IMR-90 (cell line): Measurements from ENCODE around the gene MSL3. TPM values are rescaled to one million over a fixed set of nuclear protein-coding genes. Genes with fewer than 3 reads are reported as not detected.

ENCODE experiments used
- ATAC-seq: fragments of 200-7000 bp; cut with Tn5 transposase; 2 replicates; pipeline ENCODE4 v1.9.1; 2020; ENCODE audit warnings: low read depth, mild to moderate bottlenecking, moderate library complexity
- BruUV-seq: library from RNA; stranded (reverse); fragments of 400-500 nt; replicated peaks from 2 replicates; lab custom pipeline; 2021; lab: Mats Ljungman, UMichigan
- CTCF ChIA-PET: fragments of 300-600 bp; formaldehyde crosslinking; extraction: SDS; loops from one replicate; lab custom pipeline; 2021; ENCODE audit warnings: antibody characterized with exemption; lab: Yijun Ruan, JAX
- POLR2A ChIA-PET: fragments of 300-600 bp; sonication (Branson Sonifier 250); formaldehyde crosslinking; loops from one replicate; lab custom pipeline; 2022; ENCODE audit warnings: antibody characterized with exemption; ENCODE audit not compliant: unreplicated experiment; lab: Charles Lee
- DNase-seq: peaks from one replicate; pipeline ENCODE4 v3.0.0; 2013
- H2AFZ ChIP-seq: replicated peaks from 2 replicates; pipeline ENCODE3; 2013; ENCODE audit warnings: low read length, mild to moderate bottlenecking; ENCODE audit not compliant: poor library complexity
- H2AK5ac ChIP-seq: 2 replicates; pipeline ENCODE4 v1.6.1; 2013; ENCODE audit warnings: low read depth, low read length, inconsistent platforms
- H2AK9ac ChIP-seq: replicated peaks from 2 replicates; pipeline ENCODE3; 2013; ENCODE audit warnings: mild to moderate bottlenecking, low read depth, low read length, moderate library complexity; ENCODE audit not compliant: poor library complexity
- H2BK120ac ChIP-seq: 2 replicates; pipeline ENCODE4 v1.6.1; 2013; ENCODE audit warnings: low read depth, low read length, inconsistent platforms
- H2BK15ac ChIP-seq: 3 replicates; pipeline ENCODE4 v1.6.1; 2013; ENCODE audit warnings: low read depth, low read length, inconsistent platforms
- H2BK20ac ChIP-seq: 2 replicates; pipeline ENCODE4 v1.6.1; 2013; ENCODE audit warnings: low read depth, mild to moderate bottlenecking, inconsistent platforms, low read length, moderate library complexity
- H2BK5ac ChIP-seq: 2 replicates; pipeline ENCODE4 v1.6.1; 2013; ENCODE audit warnings: mild to moderate bottlenecking, low read depth, low read length, inconsistent platforms; ENCODE audit not compliant: poor library complexity, severe bottlenecking
- H3K14ac ChIP-seq: replicated peaks from 2 replicates; pipeline ENCODE4 v1.6.1; 2013; ENCODE audit warnings: low read depth, low read length, inconsistent platforms
- H3K18ac ChIP-seq: 2 replicates; pipeline ENCODE4 v1.6.1; 2013; ENCODE audit warnings: low read depth, low read length, control low read depth
- H3K23ac ChIP-seq: 2 replicates; pipeline ENCODE4 v1.6.1; 2013; ENCODE audit warnings: low read depth, low read length, inconsistent platforms
- H3K27ac ChIP-seq: 2 replicates; pipeline ENCODE4 v1.5.1; 2013; ENCODE audit warnings: mild to moderate bottlenecking, control low read depth, low read length; ENCODE audit not compliant: insufficient read depth
- H3K27me3 ChIP-seq: 2 replicates; pipeline ENCODE4 v1.6.1; 2013; ENCODE audit warnings: low read length; ENCODE audit not compliant: control insufficient read depth, insufficient read depth
- H3K36me3 ChIP-seq: 2 replicates; pipeline ENCODE4 v1.6.1; 2013; ENCODE audit warnings: low read length, mixed read lengths; ENCODE audit not compliant: control insufficient read depth, insufficient read depth
- H3K4ac ChIP-seq: 2 replicates; pipeline ENCODE4 v1.6.1; 2013; ENCODE audit warnings: low read depth, low read length, inconsistent platforms
- H3K4me1 ChIP-seq: 2 replicates; pipeline ENCODE4 v1.6.1; 2013; ENCODE audit warnings: low read length, mixed read lengths; ENCODE audit not compliant: control insufficient read depth, insufficient read depth
- H3K4me2 ChIP-seq: 2 replicates; pipeline ENCODE4 v1.6.1; 2013; ENCODE audit warnings: low read depth, mild to moderate bottlenecking, control low read depth, low read length, moderate library complexity
- H3K4me3 ChIP-seq: 2 replicates; pipeline ENCODE4 v1.5.1; 2013; ENCODE audit warnings: low read depth, mild to moderate bottlenecking, control low read depth, low read length, moderate library complexity; ENCODE audit not compliant: insufficient read depth
- H3K56ac ChIP-seq: 2 replicates; pipeline ENCODE4 v1.6.1; 2013; ENCODE audit warnings: low read length, inconsistent platforms; ENCODE audit not compliant: insufficient read depth; ENCODE audit errors: extremely low read depth
- H3K79me1 ChIP-seq, 2 experiments: 2 replicates each; pipeline ENCODE4 v1.6.1; 2013; ENCODE audit warnings: low read length in 2 of 2, inconsistent platforms in 1 of 2, low read depth in 1 of 2
- H3K9ac ChIP-seq: 2 replicates; pipeline ENCODE4 v1.6.1; 2013; ENCODE audit warnings: low read depth, low read length, control low read depth
- H3K9me1 ChIP-seq: 2 replicates; pipeline ENCODE4 v1.6.1; 2013; ENCODE audit warnings: low read length, inconsistent platforms; ENCODE audit not compliant: insufficient read depth
- H3K9me3 ChIP-seq: 2 replicates; pipeline ENCODE4 v1.6.1; 2013; ENCODE audit warnings: low read length; ENCODE audit not compliant: control insufficient read depth, insufficient read depth
- H4K20me1 ChIP-seq: 2 replicates; pipeline ENCODE4 v1.6.1; 2013; ENCODE audit warnings: low read length, inconsistent platforms; ENCODE audit not compliant: insufficient read depth
- H4K5ac ChIP-seq: 2 replicates; pipeline ENCODE4 v1.6.1; 2013; ENCODE audit warnings: mild to moderate bottlenecking, low read depth, low read length, control low read depth
- H4K8ac ChIP-seq, 2 experiments: 2 replicates each; pipeline ENCODE4 v1.6.1; 2013; ENCODE audit warnings: low read depth in 2 of 2, low read length in 2 of 2, control low read depth in 1 of 2, inconsistent platforms in 1 of 2
- H4K91ac ChIP-seq: 2 replicates; pipeline ENCODE4 v1.6.1; 2013; ENCODE audit warnings: low read depth, low read length, inconsistent platforms; ENCODE audit not compliant: insufficient read depth
- ELK1 ChIP-seq: fragments of 150-350 bp; IDR thresholded peaks from 2 replicates; pipeline ENCODE4 v1.6.1; 2016; ENCODE audit warnings: low read depth, mild to moderate bottlenecking, low read length, moderate library complexity, borderline replicate concordance
- FOS ChIP-seq: fragments of 150-350 bp; IDR thresholded peaks from 2 replicates; pipeline ENCODE4 v1.6.1; 2016; ENCODE audit warnings: low read depth, low read length
- NFE2L2 ChIP-seq: fragments of 150-350 bp; IDR thresholded peaks from 2 replicates; pipeline ENCODE4 v1.6.1; 2016; ENCODE audit warnings: low read depth, mild to moderate bottlenecking, low read length
- SMC3 ChIP-seq: fragments of 150-350 bp; IDR thresholded peaks from 2 replicates; pipeline ENCODE4 v1.6.1; 2016; ENCODE audit warnings: low read depth, mild to moderate bottlenecking, antibody characterized with exemption, low read length, moderate library complexity
- WGBS, 2 experiments: methylation state at CpG; one replicate each; pipeline versions ENCODE4 v1.1.5 to v1.1.7; 2013; ENCODE audit warnings: missing lambda C conversion rate in 2 of 2; ENCODE audit not compliant: insufficient read length in 1 of 2; ENCODE audit errors: extremely low coverage in 2 of 2; 5-methylcytosine and 5-hydroxymethylcytosine counted together
- dilution Hi-C: fragments of 300-500 bp; cut with HindIII; formaldehyde crosslinking; loops from one replicate; pipeline ENCODE4 v1.14.3; 2018; ENCODE audit warnings: low sequenced_read_pairs; ENCODE audit not compliant: unreplicated experiment
- in situ Hi-C: fragments of 300-500 bp; cut with MboI; formaldehyde crosslinking; loops from 3 replicates; pipeline ENCODE4 v1.14.3; 2019; ENCODE audit warnings: low sequenced_read_pairs, inconsistent platforms, mixed read lengths
- intact Hi-C: fragments of 100-400 bp; cut with micrococcal nuclease; formaldehyde crosslinking; loops from 2 replicates; pipeline ENCODE4 v1.10.0; 2022
- polyA plus RNA-seq, 3 experiments: library from polyadenylated mRNA; depleted of rRNA; stranded (reverse); fragments of >200 nt; gene quantifications; 2 replicates each; pipeline ENCODE4 v1.2.3, GENCODE V29; 2012; ENCODE audit warnings: low replicate concordance in 1 of 3
- total RNA-seq: library from RNA; depleted of rRNA; stranded (reverse); fragments of >200 nt; gene quantifications from 2 replicates; pipeline ENCODE4 v1.2.3, GENCODE V29; 2012

MSL3 gene
- total and polyA plus RNA-seq, 2 of the 4 experiments (the other 2 are of a cell fraction), result 19.6 to 21.3 TPM

- ChIA-PET CTCF (no interaction called here), POLR2A (interaction anchor here (0.6 kb wide), 1 partner anchor 14 kb away, joined by 3 read pairs; no protein-coding TSS in a partner anchor)
- Histone ChIP-seq H3K79me1 (no peaks in the 10 kb centered on the region), H3K4me1 (no peaks in the 10 kb centered on the region), H3K4me3 (no peak overlapping the region), H3K14ac (no peak overlapping the region), H3K18ac (no peak overlapping the region), H2BK20ac (no peak overlapping the region), H2AK9ac (no peak overlapping the region), H3K56ac (no peak overlapping the region), H3K9me1 (no peaks in the 10 kb centered on the region), H4K5ac (no peak overlapping the region), H4K8ac (no peak overlapping the region), H2BK120ac (no peak overlapping the region), H3K4ac (no peak overlapping the region), H3K27ac (no peak overlapping the region), H3K9ac (no peak overlapping the region), H2AFZ (no peak overlapping the region), H4K20me1 (no peaks in the 10 kb centered on the region), H4K91ac (no peak overlapping the region), H3K9me3 (no peaks in the 10 kb centered on the region), H3K4me2 (no peak overlapping the region), H2BK5ac (no peak overlapping the region), H2BK15ac (no peak overlapping the region), H3K27me3 (no peaks in the 10 kb centered on the region), H3K36me3 (peaks cover 25% of the 10 kb centered on the region), H3K23ac (no peak overlapping the region), H2AK5ac (no peak overlapping the region)
- intact Hi-C loops, result no loop called here
- no CpG with 5 or more reads among the region's 3 CpGs for WGBS, 2 experiments
- TF ChIP-seq SMC3 (no peak), ELK1 (no peak), FOS (no peak), NFE2L2 (no peak)
- no TSS peak for BruUV-seq
- dilution Hi-C loops, result no loop called here
- DNase-seq, result no peak
- in situ Hi-C loops, result loop anchor here (10.0 to 25.0 kb wide), 2 partner anchors 623 to 1581 kb away; no protein-coding TSS in a partner anchor
- no peak for ATAC-seq
These were observed 10.0 kb downstream of the MSL3 start for GRCh38 chrX:11768039-11768438.
